Midbrain (tissue), 1 donor: ENCODE measurements around the gene YWHAQ.
"Not testable (repeated sequence)": the region's sequence is repeated elsewhere in the genome, so short reads cannot be mapped to it uniquely, and the experiment has no call there.

ENCODE experiments used
- DNase-seq: peaks from one replicate; lab custom pipeline; 2025; lab: John Stamatoyannopoulos, UW

The YWHAQ gene

GRCh38 chr2:9594366-9595054, 36.3 kb downstream of the YWHAQ start:
- peak; percentile 21 for DNase-seq

- DNase-seq: no peak
Measured at GRCh38 chr2:9593925-9594324, 36.9 kb downstream of the YWHAQ start.

- DNase-seq: no peak
Measured at GRCh38 chr2:9592699-9593098, 38.1 kb downstream of the YWHAQ start.

GRCh38 chr2:9590641-9591040, 40.2 kb downstream of the YWHAQ start:
- DNase-seq: no peak

- no peak for DNase-seq
Measured at GRCh38 chr2:9586465-9586864, 44.3 kb downstream of the YWHAQ start.

GRCh38 chr2:9585486-9585885, 45.3 kb downstream of the YWHAQ start:
- no peak for DNase-seq

GRCh38 chr2:9584902-9585301, 45.9 kb downstream of the YWHAQ start:
- not testable (repeated sequence) for DNase-seq

- no peak for DNase-seq
Measured at GRCh38 chr2:9582624-9583023, 48.2 kb downstream of the YWHAQ start.

- no peak for DNase-seq
Measured at GRCh38 chr2:9578467-9579235, 52.1 kb downstream of the YWHAQ start.

- DNase-seq: no peak
Measured at GRCh38 chr2:9574331-9574730, 56.5 kb downstream of the YWHAQ start.

GRCh38 chr2:9573840-9574239, 57.0 kb downstream of the YWHAQ start:
- DNase-seq: no peak

GRCh38 chr2:9573013-9573720, 57.6 kb downstream of the YWHAQ start:
- DNase-seq: no peak

GRCh38 chr2:9570182-9571060, 60.4 kb downstream of the YWHAQ start:
- no peak for DNase-seq

- peak; percentile 33 for DNase-seq
Measured at GRCh38 chr2:9565436-9566153, 65.2 kb downstream of the YWHAQ start.

- no peak for DNase-seq
Measured at GRCh38 chr2:9560628-9561027, 70.2 kb downstream of the YWHAQ start.

GRCh38 chr2:9558948-9559381, 71.8 kb downstream of the YWHAQ start:
- DNase-seq: no peak

- DNase-seq: peak; percentile 56
Measured at GRCh38 chr2:9556121-9556743, 74.6 kb downstream of the YWHAQ start.

- peak; percentile 90 for DNase-seq
Measured at GRCh38 chr2:9555297-9556120, 75.3 kb downstream of the YWHAQ start, which contains the start of gene ADAM17. Gene ADAM17, minus strand, starts transcription at chr2:9555830. Its CDS starts 225 bp downstream, at chr2:9555605.

- no peak for DNase-seq
Measured at GRCh38 chr2:9554921-9555296, 75.9 kb downstream of the YWHAQ start.
